ENCODE data around the gene GRIA3.
"Not testable (repeated sequence)": the region's sequence is repeated elsewhere in the genome, so short reads cannot be mapped to it uniquely, and the experiment has no call there.

The GRIA3 gene

DNA sequence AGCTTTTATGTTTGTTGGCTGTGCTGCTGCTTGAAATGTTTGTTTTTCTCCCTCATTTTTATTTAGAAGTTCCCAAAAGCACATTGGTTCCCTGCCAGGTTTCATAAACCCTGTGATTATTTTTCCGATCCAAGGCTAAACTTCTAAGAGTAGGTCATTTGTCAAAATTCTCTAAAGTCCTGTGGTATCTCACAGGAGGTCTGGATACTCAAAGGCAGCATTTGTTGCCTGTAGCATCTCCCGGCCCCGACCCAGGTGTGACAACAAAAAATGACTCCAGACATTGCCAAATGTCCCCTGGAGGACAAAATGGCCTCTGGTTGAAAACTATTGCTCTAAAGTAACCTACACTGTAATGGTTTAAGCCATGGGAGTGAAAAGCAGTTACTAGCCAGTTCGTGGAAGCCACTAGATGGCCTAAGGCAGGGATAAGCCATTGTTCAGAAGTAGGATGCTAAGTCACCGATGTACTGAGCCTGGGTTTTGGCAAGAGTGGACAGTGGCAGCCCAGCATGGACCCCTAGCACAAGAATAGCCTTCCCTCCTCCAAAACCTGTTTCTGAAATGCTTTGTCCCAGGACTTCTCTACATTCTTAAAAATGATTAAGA, 292.6 kb downstream of the GRIA3 start:
- DNase-seq, result no peak

DNA sequence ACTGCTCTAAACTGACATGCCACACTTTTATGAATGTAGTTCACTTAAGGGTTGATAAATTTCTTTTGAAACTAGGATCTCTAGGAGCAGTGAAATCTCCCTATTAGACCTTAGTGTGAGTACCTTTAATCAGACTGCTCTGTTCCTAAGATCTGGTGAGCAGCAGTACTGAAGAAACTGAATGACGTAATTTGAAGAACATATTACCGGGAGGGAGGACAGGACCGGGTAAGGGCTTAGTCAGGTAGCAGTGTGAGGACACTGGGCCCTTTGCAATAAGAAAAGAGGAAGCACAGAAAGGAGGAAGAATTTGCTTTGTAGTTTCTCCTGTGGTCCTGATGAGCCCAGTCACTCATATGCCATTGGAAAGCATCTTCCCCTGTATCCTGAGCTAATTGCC, 293.6 kb downstream of the GRIA3 start:
- no peak for DNase-seq

DNA sequence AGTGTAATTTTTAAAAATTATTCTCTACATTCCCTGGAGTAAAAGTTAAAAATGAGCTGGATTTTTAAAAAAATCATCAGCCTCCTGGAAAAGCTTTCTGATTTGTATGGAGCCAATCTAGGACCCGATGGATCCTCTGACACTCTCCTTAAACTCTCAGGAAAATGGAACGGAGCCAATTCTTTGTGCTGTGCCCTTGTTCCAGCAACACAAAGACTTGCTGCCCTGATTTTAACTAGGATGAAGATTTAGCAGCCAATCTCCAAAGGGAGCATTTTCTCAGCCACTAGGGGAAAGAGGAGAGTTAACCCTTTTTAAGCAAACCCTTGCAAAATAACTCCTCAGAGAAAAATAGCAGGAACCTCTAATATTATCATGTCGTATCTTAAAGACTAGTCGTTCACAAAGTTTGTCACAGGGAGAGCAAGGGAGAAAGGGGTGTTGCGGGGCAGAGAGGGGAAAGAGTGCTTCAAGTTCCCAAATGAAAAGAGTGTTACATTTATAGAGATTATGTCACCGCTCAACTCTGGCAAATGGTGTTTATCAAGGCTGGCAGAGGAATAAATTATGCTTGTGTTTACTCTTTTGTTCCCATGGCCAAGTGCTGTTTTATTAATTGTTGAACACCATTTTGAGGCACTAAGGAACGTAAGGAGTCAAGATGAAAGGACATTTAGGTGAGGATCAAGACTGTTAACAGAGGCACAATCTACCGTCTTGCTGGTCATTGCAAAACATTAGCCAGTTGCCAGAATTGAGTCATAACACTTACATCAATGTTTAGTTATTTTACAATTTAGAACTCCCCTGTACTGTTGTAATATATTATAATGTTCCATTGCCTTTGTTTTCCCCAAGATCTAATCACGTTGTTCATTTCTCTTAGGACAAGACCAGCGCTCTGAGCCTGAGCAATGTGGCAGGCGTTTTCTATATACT, 298.1 kb downstream of the GRIA3 start:
- DNase-seq, result no peak

DNA sequence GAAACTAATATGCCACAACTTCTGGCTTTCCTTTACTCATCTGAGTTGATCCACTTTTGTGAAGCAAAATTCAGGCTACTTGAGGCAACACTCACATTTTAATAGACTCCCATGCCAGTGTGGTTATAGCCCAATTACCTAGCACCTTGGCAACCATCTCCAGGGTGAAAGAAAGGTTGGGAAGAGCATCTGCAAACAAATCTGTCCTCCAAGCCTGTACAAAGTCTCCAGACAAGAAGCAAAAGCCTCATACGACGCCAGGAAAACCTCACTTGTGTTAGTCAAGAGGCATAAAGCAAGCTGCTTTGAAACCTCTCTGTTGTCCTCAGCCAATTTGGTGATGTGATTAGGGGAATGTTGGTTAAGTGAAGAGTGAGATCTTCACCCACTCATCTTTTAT, 302.2 kb downstream of the GRIA3 start:
- DNase-seq, result no peak

DNA sequence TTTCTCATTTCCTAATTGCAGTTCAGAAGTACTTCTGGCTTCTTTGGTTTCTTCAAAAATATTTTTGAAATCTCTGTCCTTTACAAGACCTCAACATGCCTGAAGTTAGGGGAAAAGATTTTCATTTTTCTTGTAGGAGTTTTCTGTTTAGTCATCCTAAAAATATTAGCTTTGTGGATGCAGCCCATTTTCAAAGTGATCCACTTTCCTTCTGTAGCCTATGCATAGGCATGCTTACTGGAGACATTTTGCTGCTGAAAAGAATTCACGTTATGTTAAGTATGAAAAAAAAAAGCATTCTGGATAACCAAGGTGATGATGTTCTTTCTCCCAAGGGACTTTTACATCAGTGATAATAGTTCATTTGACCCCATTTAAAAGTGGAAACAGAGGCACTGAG, 303.2 kb downstream of the GRIA3 start:
- no peak for DNase-seq

DNA sequence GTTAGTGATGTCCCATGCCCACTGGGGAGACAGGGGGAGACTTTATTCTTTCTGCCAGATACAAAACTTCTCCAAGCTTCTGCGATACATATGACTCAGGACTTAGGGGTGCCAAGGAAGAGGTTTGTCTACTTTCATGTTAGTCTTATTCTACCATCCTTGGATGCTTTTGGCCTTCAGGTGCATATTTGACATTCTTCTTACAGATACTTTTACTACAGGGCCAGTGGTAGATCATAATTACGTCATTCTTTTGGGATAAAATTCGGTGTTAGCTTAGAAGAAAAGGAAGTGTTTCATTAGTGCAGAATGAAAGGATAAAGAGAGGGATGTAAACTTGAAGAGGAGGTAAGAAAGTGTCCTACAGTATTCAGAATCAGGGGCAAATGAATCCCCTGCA, 303.6 kb downstream of the GRIA3 start:
- no peak for DNase-seq

DNA sequence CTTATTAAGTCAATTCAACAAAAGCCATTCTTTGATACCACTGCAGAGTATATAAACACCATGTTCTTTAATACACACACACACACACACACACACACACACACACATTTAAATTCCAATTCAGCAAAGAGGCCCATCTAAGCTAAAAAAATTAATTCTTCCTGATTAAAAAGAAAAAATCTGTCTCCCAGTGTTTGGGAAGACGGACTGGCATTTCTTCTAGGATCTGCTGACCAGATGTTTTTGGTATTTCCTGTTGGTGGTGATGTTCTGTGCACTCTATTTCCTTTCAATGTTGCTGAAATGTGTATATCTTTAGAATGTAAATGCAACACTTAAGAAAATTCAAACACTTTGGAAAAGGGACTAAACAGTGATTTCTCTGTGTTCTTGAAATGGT, 304.9 kb downstream of the GRIA3 start:
- DNase-seq, result no peak

DNA sequence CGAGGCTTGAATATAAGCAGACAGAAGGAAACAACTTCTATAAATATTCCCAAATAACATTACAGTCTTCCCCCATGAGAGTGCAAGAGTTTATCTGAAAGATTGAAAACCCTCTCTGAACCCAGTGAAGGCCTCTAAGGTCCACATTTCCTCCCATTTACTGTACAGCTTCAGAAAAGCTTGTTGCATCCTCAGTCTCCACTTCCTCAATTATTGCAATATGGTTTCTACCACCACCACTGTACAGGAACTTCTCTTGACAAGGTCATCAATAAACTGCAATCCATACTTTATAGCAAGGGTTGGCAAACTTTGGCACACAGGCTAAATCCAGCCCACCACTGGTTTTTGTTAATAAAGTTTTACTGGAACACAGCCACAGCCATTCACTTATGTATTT, 309.8 kb downstream of the GRIA3 start:
- DNase-seq, result no peak

DNA sequence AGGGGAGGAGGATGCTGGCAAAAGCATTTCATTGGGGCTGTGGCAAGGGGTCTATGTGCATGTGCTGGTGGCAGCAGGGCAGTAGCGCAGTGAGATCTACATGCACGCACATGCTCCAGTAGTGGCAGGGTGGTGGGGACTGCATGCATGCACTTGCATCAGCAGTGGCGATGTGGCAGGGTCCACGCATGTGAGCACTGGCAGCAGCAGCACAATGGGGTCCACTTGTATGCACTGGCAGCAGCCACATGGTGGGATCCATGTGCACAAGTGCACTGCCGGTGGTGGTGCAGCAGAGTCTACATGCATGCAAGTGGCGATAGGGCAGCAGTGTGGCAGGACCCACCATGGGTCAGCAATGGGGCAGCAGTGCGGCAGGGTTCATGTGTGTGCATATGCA, 315.7 kb downstream of the GRIA3 start:
- no peak for DNase-seq

DNA sequence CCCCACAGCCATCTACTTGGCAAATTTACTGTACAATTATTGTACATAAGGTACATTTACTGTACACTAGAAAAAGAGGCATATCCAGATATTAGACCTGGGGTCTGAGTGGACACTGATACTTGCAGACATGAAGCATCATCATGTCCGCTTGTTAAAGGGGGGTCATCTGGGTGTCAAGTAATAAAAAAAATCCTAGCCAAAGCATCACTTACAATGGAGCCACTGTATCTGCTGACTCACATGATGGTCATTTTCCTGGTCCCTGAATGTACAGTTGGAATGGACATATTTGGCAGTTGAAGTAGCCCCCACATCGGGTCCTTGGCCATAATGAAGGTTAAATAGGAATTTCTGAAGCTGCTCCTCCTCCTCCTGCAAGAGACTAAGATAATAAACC, 320.0 kb downstream of the GRIA3 start:
- DNase-seq, result no peak

DNA sequence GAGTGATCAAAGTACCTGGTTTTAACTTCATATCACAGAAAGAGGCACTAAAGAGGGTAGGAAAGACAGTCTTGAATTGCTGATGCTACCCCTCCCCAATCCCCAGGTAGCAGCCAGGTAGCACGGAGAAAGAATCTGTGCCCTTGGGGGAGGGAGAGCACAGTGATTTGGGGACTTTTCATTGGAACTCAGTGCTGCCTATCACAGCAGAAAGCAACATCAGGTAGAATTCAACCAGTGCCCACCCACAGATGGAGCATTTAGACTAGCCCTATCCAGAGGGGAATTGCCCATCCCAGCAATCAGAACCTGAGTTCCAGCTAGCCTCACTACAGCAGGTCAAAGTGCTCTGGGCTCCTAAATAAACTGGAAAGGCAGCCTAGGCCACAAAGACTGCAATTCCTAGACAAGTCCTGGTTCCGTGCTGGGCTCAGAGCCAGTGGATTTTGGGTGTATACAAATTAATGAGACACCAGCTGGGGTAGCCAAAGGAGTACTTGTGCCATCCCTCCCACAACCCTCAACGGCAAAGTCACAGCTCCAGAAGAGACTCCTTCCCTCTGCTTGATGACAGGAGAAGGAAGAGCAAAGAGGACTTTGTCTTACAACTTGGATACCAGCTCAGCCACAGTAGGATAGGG, 320.7 kb downstream of the GRIA3 start:
- DNase-seq, result no peak

DNA sequence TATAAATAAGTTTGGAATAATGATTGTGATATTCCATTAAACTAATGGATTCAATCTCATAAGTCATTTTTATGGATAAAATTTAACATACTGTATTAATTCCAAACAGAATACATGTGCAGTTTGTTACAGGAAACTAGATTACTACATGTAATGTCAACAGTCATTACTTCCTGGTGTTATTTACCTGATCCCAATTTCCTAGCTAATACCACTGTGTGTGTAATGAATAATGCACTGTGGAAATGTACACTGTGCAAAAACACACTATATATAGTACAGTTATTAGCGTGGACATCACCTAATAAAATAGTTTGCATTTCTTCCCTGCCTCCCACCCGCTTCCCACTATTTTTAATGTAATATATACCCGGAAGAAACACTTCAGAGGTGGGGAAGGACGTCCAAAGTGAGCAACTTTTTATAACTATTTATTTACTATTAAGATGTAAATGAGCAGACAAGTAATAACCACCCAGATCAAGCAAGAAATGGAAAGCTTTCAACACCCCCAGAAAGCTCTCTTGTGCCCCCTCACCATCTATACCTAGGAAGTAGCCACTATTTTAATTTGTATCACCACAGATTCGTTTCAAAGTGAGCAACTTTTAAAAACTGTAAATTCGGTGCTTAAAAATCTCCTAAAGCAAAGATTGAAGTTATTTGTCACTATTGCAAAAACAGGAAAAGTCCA, 329.7 kb downstream of the GRIA3 start:
- DNase-seq, result no peak

DNA sequence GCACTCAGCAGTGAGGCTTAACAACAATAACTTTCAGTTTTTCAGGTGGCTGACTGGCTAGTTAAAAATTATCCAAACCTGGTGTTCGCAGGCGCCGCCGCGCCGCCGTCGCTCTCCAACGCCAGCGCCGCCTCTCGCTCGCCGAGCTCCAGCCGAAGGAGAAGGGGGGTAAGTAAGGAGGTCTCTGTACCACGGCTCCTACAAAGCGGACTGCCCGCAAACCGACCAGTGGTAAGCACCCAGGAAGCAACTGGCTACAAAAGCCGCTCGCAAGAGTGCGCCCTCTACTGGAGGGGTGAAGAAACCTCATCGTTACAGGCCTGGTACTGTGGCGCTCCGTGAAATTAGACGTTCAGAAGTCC, 330.2 kb downstream of the GRIA3 start:
- not testable (repeated sequence) for DNase-seq

DNA sequence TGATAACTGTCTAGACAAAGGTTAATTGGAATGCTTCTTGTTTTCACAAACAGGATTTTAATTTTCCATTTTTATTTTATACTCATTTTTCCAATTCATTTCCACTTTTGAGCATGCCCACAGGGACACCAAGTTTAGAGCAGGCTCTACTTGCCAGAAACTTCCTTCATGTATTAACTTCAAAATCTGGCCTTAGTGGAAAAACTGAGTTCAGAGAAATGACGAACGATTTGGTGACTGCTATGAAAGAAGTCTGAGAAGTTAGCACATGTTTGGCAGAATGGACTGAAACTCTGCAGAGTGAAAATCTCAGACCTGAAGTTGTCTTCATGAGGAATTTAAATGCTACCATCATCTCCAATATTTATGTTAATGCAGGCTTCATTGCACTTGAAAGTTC, 334.7 kb downstream of the GRIA3 start:
- DNase-seq, result no peak

DNA sequence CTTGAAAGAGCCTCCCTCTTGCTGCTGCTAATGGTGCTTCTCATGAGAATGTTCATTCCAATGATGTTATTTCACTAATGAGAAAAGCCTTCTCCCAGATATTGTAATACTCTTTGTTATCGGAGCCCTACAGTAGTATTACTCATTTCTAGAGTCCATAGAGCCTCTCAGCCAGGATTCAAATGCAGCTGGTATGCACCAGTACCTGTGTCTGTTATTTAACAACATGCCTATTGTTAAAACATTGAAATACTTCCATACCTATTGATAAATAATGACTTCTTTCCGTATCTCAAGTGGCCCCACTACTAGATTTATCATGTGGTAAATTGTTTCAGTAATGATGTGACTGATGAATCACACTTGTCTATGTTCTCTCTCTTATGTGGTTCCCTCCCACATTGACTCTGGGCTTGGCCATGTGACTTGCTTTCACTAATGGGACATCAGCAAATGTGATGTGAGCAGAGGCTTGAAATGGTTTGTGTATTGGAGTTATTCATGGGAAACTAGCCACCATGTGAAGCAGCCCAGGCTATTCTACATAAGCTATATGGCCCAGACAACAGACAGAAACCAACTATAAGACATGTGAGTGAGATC, 341.1 kb downstream of the GRIA3 start:
- DNase-seq, result no peak

DNA sequence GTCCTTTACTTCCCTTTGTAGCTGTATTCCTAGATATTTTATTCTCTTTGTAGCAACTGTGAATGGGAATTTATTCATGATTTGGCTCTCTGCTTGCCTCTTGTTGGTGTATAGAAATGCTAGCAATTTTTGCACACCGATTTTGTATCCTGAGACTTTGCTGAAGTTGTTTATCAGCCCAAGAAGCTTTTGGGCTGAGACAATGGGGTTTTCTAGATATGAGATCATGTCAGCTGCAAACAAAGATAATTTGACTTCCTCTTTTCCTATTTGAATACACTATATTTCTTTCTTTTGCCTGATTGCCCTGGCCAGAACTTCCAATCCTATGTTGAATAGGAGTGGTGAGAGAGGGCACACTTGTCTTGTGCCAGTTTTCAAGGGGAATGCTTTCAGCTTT, 346.6 kb downstream of the GRIA3 start:
- DNase-seq, result not testable (repeated sequence)

All from NCI-H146 (cell line).